Loucy (cell line): ENCODE results near the gene CFAP69.
"Not testable (repeated sequence)": the region's sequence is repeated elsewhere in the genome, so short reads cannot be mapped to it uniquely, and the experiment has no call there.

Source experiments
- H2AFZ ChIP-seq: fragments of 200-600 bp; sonication (generic); 2 replicates; pipeline ENCODE4 v1.6.0; 2016; ENCODE audit warnings: antibody characterized with exemption, mild to moderate bottlenecking, low read length, moderate library complexity
- H3F3A ChIP-seq: fragments of 200-600 bp; 2 replicates; pipeline ENCODE4 v1.6.0; 2016; ENCODE audit warnings: antibody characterized with exemption, low read depth, mild to moderate bottlenecking
- H3K27me3 ChIP-seq: fragments of 200-600 bp; sonication (generic); 2 replicates; pipeline ENCODE4 v1.6.1; 2014; ENCODE audit warnings: low read length, mild to moderate bottlenecking; ENCODE audit not compliant: insufficient read depth, poor library complexity, severe bottlenecking
- H3K36me3 ChIP-seq: fragments of 200-600 bp; sonication (generic); 2 replicates; pipeline ENCODE4 v1.6.1; 2016; ENCODE audit warnings: low read length; ENCODE audit not compliant: insufficient read depth
- H3K4me1 ChIP-seq: fragments of 200-600 bp; sonication (generic); 2 replicates; pipeline ENCODE4 v1.5.1; 2014; ENCODE audit warnings: low read length, mild to moderate bottlenecking; ENCODE audit not compliant: insufficient read depth, poor library complexity, severe bottlenecking
- H3K4me2 ChIP-seq: fragments of 200-600 bp; sonication (generic); 2 replicates; pipeline ENCODE4 v1.6.0; 2014; ENCODE audit warnings: antibody characterized with exemption, low read length, low read depth, mild to moderate bottlenecking; ENCODE audit not compliant: poor library complexity, severe bottlenecking
- H3K4me3 ChIP-seq: fragments of 200-600 bp; sonication (generic); 2 replicates; pipeline ENCODE4 v1.5.1; 2014; ENCODE audit warnings: low read length, mild to moderate bottlenecking, mixed read lengths; ENCODE audit not compliant: poor library complexity, severe bottlenecking
- H3K79me2 ChIP-seq: fragments of 200-600 bp; sonication (generic); 2 replicates; pipeline ENCODE4 v1.6.1; 2014; ENCODE audit warnings: low read length; ENCODE audit not compliant: insufficient read depth
- H3K9ac ChIP-seq: fragments of 200-600 bp; sonication (generic); 2 replicates; pipeline ENCODE4 v1.6.0; 2014; ENCODE audit warnings: mild to moderate bottlenecking, low read depth, low read length, moderate library complexity; ENCODE audit not compliant: poor library complexity, severe bottlenecking
- H3K9me2 ChIP-seq: fragments of 200-600 bp; sonication (generic); replicated peaks from 2 replicates; pipeline ENCODE4 v1.6.1; 2016; ENCODE audit warnings: low read depth, low read length, mixed read lengths
- H3K9me3 ChIP-seq: fragments of 200-600 bp; sonication (generic); 2 replicates; pipeline ENCODE4 v1.6.1; 2014; ENCODE audit warnings: mild to moderate bottlenecking, antibody characterized with exemption, low read length, low read depth; ENCODE audit not compliant: insufficient read depth
- H4K20me1 ChIP-seq: fragments of 200-600 bp; sonication (generic); 2 replicates; pipeline ENCODE4 v1.6.0; 2014; ENCODE audit warnings: antibody characterized with exemption, low read length, mild to moderate bottlenecking; ENCODE audit not compliant: insufficient read depth, poor library complexity, severe bottlenecking
- EZH2phosphoT487 ChIP-seq: fragments of 200-600 bp; IDR thresholded peaks from 2 replicates; pipeline ENCODE4 v1.6.1; 2018; ENCODE audit warnings: antibody characterized with exemption, mild to moderate bottlenecking, moderate library complexity, borderline replicate concordance
- TF ChIP-seq, protein P1 (sequence below): fragments of 200-600 bp; sonication (generic); conservative IDR thresholded peaks from 2 replicates; pipeline ENCODE4 v1.5.1; 2014; ENCODE audit warnings: mild to moderate bottlenecking, antibody characterized with exemption, low read length

CFAP69 gene

GRCh38 chr7:90322837-90323236 is 77.9 kb downstream of the CFAP69 start:
- no peak overlapping the region for H2AFZ ChIP-seq
- H3K4me2 ChIP-seq, result no peak overlapping the region
- H3K79me2 ChIP-seq, result no peaks in the 10 kb centered on the region
- H3K36me3 ChIP-seq, result no peaks in the 10 kb centered on the region
- no peak overlapping the region for H3K4me3 ChIP-seq
- H3K4me1 ChIP-seq, result no peaks in the 10 kb centered on the region
- H3K9me3 ChIP-seq, result no peaks in the 10 kb centered on the region
- H3F3A ChIP-seq, result no peaks in the 10 kb centered on the region
- no peaks in the 10 kb centered on the region for H3K27me3 ChIP-seq
- H4K20me1 ChIP-seq, result no peaks in the 10 kb centered on the region
- H3K9me2 ChIP-seq, result no peaks in the 10 kb centered on the region
- no peak overlapping the region for H3K9ac ChIP-seq
- TF ChIP-seq EZH2phosphoT487, result no peak
- TF ChIP-seq, protein P1, sequence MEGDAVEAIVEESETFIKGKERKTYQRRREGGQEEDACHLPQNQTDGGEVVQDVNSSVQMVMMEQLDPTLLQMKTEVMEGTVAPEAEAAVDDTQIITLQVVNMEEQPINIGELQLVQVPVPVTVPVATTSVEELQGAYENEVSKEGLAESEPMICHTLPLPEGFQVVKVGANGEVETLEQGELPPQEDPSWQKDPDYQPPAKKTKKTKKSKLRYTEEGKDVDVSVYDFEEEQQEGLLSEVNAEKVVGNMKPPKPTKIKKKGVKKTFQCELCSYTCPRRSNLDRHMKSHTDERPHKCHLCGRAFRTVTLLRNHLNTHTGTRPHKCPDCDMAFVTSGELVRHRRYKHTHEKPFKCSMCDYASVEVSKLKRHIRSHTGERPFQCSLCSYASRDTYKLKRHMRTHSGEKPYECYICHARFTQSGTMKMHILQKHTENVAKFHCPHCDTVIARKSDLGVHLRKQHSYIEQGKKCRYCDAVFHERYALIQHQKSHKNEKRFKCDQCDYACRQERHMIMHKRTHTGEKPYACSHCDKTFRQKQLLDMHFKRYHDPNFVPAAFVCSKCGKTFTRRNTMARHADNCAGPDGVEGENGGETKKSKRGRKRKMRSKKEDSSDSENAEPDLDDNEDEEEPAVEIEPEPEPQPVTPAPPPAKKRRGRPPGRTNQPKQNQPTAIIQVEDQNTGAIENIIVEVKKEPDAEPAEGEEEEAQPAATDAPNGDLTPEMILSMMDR, result no peak

- no peaks in the 10 kb centered on the region for H4K20me1 ChIP-seq
These were observed 81.5 kb downstream of the CFAP69 start for GRCh38 chr7:90326500-90326899.

GRCh38 chr7:90334193-90334843 is 89.3 kb downstream of the CFAP69 start:
- H3K4me3 ChIP-seq, result no peak overlapping the region
- H3K9me3 ChIP-seq, result no peaks in the 10 kb centered on the region
- no peaks in the 10 kb centered on the region for H3F3A ChIP-seq
- H2AFZ ChIP-seq, result no peak overlapping the region
- no peaks in the 10 kb centered on the region for H3K27me3 ChIP-seq
- H3K79me2 ChIP-seq, result no peaks in the 10 kb centered on the region
- TF ChIP-seq EZH2phosphoT487, result no peak
- TF ChIP-seq, protein P1, result no peak
- no peak overlapping the region for H3K4me2 ChIP-seq
- H4K20me1 ChIP-seq, result no peaks in the 10 kb centered on the region
- no peak overlapping the region for H3K9ac ChIP-seq
- no peaks in the 10 kb centered on the region for H3K9me2 ChIP-seq
- no peaks in the 10 kb centered on the region for H3K4me1 ChIP-seq
- H3K36me3 ChIP-seq, result no peaks in the 10 kb centered on the region

More at GRCh38 chr7:90326500-90326899, 81.5 kb downstream of the CFAP69 start:
- no peaks in the 10 kb centered on the region for H3K9me3 ChIP-seq
- H3K9me2 ChIP-seq, result no peaks in the 10 kb centered on the region
- H3K4me3 ChIP-seq, result no peak overlapping the region
- TF ChIP-seq, protein P1, result no peak
- TF ChIP-seq EZH2phosphoT487, result no peak
- no peak overlapping the region for H3K4me2 ChIP-seq
- H3K4me1 ChIP-seq, result no peaks in the 10 kb centered on the region
- no peak overlapping the region for H2AFZ ChIP-seq
- no peaks in the 10 kb centered on the region for H3K79me2 ChIP-seq
- H3K36me3 ChIP-seq, result no peaks in the 10 kb centered on the region
- no peaks in the 10 kb centered on the region for H3F3A ChIP-seq
- H3K9ac ChIP-seq, result no peak overlapping the region
- no peaks in the 10 kb centered on the region for H3K27me3 ChIP-seq

DNA sequence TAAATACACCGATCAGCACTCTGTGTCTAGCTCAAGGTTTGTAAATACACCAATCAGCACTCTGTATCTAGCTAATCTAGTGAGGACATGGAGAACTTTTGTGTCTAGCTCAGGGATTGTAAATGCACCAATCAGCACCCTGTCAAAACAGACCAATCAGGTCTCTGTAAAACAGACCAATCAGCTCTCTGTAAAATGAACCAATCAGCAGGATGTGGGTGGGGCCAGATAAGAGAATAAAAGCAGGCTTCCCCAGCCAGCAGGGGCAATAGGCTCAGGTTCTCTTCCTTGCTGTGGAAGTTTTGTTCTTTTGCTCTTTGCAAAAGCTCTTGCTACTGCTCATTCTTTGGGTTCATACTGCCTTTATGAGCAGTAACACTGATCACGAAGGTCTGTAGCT is 90.0 kb downstream of the CFAP69 start:
- H2AFZ ChIP-seq, H3K9me3 ChIP-seq, H3K4me3 ChIP-seq, H3K79me2 ChIP-seq, H3K27me3 ChIP-seq, H3K36me3 ChIP-seq, H3K4me1 ChIP-seq, H3F3A ChIP-seq, H4K20me1 ChIP-seq, H3K9me2 ChIP-seq, H3K9ac ChIP-seq, H3K4me2 ChIP-seq: not testable (repeated sequence)
